ENCODE data around the gene MYO18A.

The MYO18A gene

DNA sequence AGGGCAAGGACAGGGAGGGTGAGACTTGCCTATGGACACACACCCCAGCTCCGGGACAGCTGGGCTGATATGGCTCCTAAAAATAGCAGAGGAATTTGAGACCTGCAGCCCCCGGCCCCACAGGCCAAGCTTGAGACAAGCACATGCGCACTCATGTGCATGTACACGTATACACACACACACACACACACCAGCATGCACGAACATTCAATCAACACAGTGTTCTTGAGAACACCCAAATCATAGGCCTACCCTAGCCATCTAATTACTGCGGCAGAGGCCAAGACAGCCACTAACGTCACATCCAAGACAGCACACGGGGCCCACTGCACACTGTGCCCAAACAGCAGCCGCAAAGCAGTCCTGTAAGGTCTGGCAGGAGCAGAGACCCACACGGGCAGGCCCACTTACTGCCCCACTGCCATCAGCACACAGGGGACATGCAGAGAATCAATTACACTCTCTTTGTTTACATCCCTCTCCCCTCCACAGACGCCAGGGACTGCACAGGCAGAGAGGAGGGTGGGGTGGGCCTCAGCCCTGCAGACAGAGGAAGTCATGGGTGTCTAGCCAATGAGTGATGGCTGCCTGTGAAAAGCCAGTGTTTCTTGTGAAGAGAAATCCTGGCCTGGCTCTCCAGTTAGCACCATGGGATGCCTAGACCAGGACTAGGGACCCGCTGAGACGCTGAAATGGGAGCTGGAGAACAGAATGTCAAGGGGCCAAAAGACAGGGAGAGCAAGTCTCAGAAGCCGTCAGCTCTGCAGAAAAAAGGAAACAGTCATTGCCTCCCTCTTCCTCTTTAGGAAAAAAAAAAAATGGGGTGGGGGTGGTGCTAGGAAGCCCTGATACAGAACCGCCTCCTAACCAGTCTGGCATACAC lies 39.3 kb downstream of the MYO18A start:
- FAIRE-seq = no peak
- no peak for TF ChIP-seq POLR2A (IDR thresholded peaks at IDR 0.05; ENCODE audit: low read depth, low read length)
- no peak for DNase-seq (ENCODE audit: insufficient read length, low spot score)

DNA sequence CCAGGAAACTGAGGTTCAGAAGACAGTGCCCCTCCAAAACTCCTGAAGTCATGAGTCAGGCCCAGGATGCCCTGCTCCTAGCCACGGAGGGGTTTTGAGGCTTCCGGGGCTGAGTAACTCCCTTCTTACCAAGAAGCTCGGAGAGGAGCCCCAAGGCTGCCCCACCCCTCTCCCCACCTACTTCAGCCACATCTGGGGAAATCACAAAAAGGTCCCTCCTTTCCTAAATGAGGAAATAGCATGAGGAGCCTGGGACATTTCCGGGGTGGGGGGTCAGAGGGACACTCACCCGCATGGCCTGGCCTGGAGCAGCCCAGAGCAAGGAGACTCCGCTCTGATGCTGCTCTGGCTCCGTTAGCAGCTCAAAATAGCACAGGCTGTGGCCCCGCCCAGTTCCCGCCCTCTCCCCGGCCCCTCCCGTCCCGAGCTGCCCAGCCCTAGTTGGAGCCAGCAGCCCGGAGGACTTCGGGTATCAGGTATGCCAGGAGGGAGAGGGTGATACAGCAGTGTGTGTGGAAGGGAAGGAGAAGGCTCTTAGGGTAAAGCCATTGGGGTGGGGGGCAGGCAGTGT lies 40.1 kb downstream of the MYO18A start:
- DNase-seq (ENCODE audit: insufficient read length, low spot score) = peak; percentile 60
- peak; percentile 70 for TF ChIP-seq POLR2A (IDR thresholded peaks at IDR 0.05; ENCODE audit: low read depth, low read length)
- no peak for FAIRE-seq

DNA sequence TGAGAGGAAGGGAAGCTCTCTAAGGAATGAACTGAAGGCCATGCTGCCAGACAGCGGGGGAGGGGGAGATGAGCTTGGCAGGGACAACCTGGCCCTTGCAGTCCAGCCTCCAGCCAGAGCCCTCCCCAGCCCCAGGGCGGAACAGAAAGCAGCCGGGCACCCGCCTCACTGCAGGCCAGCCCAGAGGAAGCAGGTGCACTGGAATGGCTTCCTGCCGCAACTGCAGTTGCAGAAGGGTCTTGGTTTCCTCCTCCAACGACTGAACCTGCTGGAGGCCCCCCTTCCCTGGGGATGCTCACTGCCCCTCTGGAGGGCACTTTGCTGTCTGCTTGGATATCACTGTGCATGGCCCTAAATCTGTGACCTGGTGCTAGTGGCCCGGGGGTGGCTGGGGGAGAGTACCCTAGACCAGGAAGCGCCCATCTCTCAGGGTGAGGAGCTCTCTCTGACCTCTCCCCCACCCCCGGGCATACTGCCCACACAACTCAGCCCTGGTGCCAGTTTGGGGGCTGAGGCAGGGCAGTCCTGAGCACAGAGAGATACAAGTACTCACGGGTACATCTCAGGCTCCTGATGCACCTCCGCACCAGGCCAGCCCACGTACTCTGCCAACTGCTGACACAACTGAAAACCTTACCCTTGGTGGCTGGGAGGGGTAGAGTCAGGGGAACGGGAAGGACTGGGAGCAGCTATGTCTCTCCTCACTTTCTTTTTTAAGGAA lies 41.1 kb downstream of the MYO18A start:
- FAIRE-seq (no peak), DNase-seq (ENCODE audit: insufficient read length, low spot score) (no peak)
- TF ChIP-seq POLR2A (IDR thresholded peaks at IDR 0.05; ENCODE audit: low read depth, low read length) = no peak

DNA sequence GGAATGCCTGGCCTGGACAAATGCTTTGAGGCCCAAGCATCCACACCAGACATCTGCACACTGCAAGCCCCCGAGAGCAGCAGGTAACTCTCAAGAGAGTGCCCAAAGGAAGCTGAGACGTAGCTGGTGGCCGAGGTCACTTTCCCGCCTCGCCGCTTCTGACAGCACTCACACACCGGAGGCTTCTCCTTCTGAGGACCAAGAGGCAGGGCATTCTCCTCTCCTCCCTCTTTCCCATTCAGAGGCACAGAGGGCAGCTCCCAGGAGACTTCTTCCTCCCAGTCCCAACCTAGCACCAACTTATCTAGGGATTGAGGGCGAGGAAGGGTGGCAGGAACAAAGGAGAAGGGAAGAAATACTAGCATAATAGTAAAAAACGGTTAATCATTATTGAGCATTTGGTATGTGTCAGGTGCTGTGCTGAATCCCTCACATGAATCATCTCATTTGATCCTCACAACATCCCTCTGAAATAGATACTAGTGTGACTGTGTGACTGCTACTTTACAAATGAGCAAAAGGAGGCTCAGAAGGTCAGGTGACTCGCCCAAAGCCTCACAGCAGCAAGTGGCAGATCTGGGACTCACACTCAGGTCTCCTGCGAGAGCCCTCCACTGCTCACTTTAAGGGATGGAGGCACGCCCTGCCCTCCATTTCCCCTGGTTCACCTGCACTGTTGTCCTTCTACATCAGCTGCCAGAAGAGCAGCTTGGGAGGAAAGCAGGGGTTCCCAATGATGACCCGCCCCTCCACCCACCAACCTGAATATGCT lies 41.8 kb downstream of the MYO18A start:
- no peak for TF ChIP-seq POLR2A (IDR thresholded peaks at IDR 0.05; ENCODE audit: low read depth, low read length)
- DNase-seq (ENCODE audit: insufficient read length, low spot score) = no peak

DNA sequence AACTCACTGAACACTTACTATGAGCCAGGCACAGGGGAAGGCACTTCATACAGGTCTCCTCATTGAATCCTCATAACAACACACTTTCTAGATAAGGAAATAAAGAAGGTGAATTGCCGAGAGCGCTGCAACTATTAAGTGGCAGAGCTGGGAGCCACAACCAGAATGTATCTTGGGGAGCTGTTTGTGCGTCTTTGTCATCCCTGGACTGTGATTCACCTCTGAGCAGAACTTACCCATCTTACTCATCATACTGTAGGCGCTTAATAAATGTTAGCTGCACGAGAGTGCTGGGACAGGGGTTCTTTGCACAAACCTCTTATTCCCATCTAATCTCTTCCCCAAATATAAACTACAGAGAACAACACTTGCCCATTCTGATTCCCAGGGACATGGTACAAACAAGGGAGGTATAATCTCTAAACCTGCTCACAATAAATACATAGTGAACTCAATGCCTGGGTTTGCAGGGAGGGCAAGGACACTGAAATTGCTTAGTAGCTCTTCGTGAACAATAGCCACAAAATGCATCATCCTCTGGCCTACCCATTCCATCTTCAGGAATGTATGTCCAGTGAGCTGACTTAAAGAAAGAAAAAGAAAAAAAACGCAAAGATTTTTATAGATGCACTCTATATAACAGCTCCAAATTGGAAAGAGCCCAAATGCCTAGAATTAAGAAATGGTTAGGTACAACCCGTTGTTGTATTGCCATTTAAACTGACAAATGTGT lies 43.0 kb downstream of the MYO18A start:
- no peak for TF ChIP-seq POLR2A (IDR thresholded peaks at IDR 0.05; ENCODE audit: low read depth, low read length)
- peak; percentile 52 for DNase-seq (ENCODE audit: insufficient read length, low spot score)
- no peak for FAIRE-seq

More for the DNA sequence above, 41.8 kb downstream of the MYO18A start:
- FAIRE-seq = no peak

DNA sequence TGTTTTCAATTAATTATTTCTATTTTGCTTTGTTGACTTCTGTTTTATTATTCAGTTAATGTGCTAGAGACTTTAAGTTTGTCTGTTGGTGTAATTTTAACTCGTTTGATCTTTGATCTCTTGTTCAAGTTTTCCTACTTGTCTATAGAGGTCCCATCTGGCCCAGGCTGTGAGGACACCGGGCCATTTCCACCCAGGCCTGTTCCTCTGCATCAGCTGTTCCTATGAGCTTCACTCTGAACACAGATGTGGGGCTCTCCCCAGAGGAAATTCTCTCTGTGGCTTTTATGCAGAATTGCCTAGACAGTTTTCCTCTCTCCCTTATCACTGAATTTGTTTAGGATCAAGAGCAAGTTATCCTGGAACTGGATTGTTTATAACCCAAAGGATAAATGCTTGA lies 44.7 kb downstream of the MYO18A start:
- no peak for TF ChIP-seq POLR2A (IDR thresholded peaks at IDR 0.05; ENCODE audit: low read depth, low read length)
- FAIRE-seq = no peak
- no peak for DNase-seq (ENCODE audit: insufficient read length, low spot score)

DNA sequence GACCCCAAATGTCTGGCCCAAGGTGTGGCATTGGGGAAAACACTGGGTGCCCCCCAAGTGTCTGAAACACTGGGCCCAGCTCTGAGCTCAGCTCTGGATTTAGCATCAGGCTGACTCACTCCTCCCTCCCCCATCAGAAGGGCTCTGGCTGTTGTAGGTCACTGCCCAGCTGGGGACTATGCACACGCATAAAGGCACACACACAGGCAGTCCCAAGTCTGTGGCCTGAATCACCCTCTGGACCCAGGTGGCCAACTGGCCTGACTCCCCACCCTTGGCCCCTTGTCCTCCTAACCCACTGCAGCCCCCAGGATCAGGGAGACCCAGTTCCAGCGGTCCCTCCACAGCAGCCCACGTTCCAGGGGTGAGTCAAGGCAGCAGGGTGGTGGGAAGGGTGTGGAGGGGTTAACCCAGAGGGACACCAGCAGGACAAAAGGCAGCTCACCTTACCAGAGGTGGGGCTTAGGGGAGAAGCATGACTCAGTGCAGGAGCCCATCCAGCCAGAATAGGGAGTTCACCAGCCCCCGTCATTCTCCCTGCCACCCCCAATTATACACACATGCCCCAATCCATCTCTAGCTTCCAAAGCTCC lies 47.0 kb downstream of the MYO18A start:
- DNase-seq (ENCODE audit: insufficient read length, low spot score) (peak; percentile 85), FAIRE-seq (peak; percentile 61)
- TF ChIP-seq POLR2A (IDR thresholded peaks at IDR 0.05; ENCODE audit: low read depth, low read length) = no peak

DNA sequence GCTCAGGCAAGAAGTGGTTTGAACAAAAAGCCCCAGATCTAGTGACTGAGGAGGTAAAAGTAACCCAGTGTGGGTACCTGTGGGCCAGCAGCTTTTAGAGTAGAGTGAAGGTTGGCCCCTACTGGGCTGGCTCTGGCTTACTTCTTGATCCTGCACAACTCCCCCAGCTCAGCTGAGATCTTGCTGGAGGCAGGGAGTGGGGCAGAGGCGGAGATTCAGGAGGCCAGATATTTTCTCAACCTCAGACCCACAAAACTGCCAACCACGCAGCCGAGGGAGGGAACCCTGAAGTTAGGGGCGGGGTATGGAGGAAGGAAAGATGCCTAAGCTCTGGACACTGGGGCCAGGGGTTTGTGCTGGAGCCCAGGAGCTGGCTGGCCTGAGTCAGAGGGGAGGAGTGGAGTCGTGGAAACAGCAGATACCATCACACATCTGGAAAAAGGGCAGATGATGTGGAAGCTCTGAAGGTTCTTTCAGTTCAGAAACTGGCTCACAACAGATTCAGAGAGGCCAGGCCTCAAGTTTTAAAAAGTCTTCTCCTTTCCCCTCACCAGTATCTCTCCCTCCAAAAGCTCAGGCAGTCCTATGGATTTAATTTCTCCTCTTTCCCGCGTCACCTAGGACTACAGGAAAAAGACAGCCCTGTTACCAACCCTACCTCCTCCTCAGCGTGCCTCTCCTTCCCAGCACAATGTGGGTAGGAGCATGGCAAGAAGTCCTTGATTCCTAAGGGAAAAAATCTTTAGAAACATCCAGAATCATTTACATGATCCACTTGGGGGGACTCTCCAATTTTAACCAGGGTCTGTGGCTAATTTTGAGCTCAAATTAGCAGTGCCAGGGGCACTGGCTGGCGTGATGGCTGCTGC lies 48.1 kb downstream of the MYO18A start:
- no peak for FAIRE-seq
- DNase-seq (ENCODE audit: insufficient read length, low spot score) = peak; percentile 84
- no peak for TF ChIP-seq POLR2A (IDR thresholded peaks at IDR 0.05; ENCODE audit: low read depth, low read length)

DNA sequence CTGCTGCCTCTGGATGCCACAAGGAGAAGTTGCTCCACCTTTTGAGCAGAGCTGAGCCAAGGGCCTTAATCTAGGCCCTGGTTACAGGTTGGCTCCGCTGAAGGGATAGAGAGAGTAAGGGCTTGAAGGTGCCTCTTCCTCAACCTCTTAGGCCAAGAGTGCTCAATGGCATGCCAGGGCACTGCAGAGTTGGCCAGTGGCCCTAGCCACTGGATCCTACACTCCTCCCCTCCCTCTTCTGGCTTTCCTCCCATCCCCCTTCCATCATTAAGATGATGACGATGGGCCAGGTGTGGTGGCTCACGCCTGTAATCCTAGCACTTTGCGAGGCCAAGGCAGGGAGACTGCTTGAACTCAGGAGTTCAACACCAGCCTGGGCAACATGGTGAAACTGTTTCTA lies 50.5 kb downstream of the MYO18A start:
- no peak for FAIRE-seq
- no peak for TF ChIP-seq POLR2A (IDR thresholded peaks at IDR 0.05; ENCODE audit: low read depth, low read length)
- no peak for DNase-seq (ENCODE audit: insufficient read length, low spot score)

DNA sequence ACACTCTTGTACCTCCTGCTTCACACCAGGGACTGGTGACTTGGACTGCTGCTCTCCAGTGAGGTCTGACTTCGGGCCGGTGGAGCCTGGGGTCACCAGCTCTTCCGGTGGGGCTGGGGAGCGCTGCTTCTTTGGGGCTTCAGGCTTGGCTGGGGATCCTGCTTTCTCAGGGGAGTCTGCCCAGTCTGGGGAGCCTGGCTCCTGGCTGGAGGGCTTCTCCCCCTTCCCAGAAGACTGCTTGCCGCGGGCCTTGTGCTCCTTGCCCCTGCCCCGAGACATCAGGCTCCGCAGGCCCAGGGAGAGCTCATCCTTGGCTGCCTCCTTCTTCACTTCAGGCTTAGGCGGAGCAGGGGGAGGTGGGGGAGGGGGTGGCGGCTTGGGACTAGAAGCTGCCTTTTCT lies 52.4 kb downstream of the MYO18A start:
- FAIRE-seq (no peak), DNase-seq (ENCODE audit: insufficient read length, low spot score) (no peak)
- TF ChIP-seq POLR2A (IDR thresholded peaks at IDR 0.05; ENCODE audit: low read depth, low read length) = no peak

DNA sequence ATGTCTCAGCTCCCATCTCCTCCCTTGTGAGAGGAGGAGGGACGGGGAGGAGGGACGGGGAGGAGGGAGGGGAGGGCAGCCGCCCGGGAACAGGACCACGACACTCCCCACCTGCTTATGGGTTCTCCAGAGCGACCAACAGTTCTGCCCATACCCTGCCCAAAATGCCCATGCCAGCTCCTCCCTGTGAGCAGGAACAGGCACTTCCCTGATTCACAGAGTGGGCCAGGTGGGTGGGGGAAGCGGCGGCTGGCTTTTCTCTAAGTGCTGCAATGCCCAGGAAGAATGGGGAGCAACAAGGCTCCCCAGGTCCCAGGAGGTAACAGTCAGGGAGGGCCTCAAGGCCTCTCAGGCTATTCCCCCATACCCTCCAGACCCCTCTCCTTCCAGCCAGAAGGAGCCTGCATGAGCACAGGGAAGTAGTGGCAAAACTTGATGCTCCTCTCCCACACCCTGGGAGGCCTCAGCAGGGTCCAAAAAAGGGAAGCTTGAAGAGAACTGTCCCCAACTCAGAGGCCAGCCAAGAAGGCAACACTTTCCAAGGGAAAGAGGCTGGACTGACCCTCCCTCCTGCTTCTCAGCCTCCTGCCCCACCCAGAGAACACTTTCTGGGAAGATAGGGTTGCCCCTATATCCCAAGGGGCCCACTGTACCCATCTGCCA lies 53.8 kb downstream of the MYO18A start:
- no peak for TF ChIP-seq POLR2A (IDR thresholded peaks at IDR 0.05; ENCODE audit: low read depth, low read length)
- FAIRE-seq (no peak), DNase-seq (ENCODE audit: insufficient read length, low spot score) (no peak)

All from H54 (cell line).